DND-41 (cell line): ENCODE data around the gene EFR3B.

Source experiments
- EZH2 ChIP-seq: IDR thresholded peaks from 3 replicates; pipeline ENCODE4 v1.6.1; 2012; ENCODE audit warnings: borderline replicate concordance, low read depth, mild to moderate bottlenecking, moderate library complexity, low read length, inconsistent platforms; ENCODE audit not compliant: severe bottlenecking
- TF ChIP-seq, protein P1 (sequence below): IDR thresholded peaks from 2 replicates; pipeline ENCODE4 v1.5.1; 2012; ENCODE audit warnings: borderline replicate concordance, low read length, moderate library complexity, mild to moderate bottlenecking; ENCODE audit not compliant: poor library complexity, severe bottlenecking; ENCODE audit errors: extremely low read depth

DNA sequence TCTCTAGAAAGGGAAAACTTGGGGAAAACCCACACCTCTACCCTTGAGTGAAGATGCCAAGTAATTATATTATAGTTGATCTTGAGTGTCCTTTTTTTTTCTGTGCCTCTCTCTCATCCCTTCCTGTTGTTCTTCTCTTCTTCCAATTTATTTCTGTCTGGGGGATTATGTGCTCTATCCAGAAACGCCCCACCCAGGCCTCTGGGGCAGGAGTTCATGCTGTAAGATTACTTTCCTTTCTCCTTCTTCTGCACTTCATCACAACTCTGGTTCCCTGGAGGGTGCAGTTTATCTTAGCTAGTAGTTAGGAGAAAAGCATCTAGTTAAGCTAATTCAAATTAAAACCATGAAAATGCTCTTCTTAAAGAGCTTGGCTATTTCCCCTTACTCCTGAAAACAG is 39.8 kb upstream of the EFR3B start:
- TF ChIP-seq, protein P1, sequence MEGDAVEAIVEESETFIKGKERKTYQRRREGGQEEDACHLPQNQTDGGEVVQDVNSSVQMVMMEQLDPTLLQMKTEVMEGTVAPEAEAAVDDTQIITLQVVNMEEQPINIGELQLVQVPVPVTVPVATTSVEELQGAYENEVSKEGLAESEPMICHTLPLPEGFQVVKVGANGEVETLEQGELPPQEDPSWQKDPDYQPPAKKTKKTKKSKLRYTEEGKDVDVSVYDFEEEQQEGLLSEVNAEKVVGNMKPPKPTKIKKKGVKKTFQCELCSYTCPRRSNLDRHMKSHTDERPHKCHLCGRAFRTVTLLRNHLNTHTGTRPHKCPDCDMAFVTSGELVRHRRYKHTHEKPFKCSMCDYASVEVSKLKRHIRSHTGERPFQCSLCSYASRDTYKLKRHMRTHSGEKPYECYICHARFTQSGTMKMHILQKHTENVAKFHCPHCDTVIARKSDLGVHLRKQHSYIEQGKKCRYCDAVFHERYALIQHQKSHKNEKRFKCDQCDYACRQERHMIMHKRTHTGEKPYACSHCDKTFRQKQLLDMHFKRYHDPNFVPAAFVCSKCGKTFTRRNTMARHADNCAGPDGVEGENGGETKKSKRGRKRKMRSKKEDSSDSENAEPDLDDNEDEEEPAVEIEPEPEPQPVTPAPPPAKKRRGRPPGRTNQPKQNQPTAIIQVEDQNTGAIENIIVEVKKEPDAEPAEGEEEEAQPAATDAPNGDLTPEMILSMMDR: no peak
- TF ChIP-seq EZH2: no peak
